ENCODE results near the gene SAFB2. TPM values are rescaled to one million over a fixed set of nuclear protein-coding genes. Genes with fewer than 3 reads are reported as not detected.

Gene SAFB2
- total and polyA plus RNA-seq, 10 of the 15 experiments (the other 5 are each of a cell fraction or from before 2014, with no cell fraction given) = 4.5 to 89.2 (median 42.9) TPM

DNA sequence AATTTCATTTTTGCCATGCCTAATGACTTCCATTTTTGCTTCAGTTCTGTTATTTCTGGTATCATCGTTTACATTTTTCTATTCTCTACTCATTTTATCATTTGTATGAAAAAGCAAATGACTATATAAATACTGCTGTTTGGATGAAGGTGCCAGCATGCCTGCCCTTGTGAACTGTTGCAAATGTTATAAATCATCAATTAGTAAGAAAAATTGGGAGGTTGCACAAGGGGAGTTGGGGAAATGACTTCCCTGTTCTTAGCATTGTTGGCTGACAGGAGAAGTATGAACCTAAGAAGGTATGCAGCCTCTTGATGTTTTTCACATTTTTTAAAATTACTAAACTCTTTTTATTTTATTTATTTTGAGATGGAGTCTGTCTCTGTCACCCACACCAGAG lies 15.4 kb upstream of the SAFB2 start (continued):
- TF ChIP-seq REST (IDR thresholded peaks at IDR 0.05; ENCODE audit: low read depth, low read length) = no peak
- no peak for TF ChIP-seq IKZF1 (conservative IDR thresholded peaks at IDR 0.05)
- TF ChIP-seq E4F1 (IDR thresholded peaks at IDR 0.05; ENCODE audit: borderline replicate concordance, partially characterized antibody) = no peak
- no peak for TF ChIP-seq YY1 (IDR thresholded peaks at IDR 0.05; ENCODE audit: low read depth, low read length)
- TF ChIP-seq IRF4 (IDR thresholded peaks at IDR 0.05; ENCODE audit: low read depth, low read length) = no peak
- TF ChIP-seq, protein P1, sequence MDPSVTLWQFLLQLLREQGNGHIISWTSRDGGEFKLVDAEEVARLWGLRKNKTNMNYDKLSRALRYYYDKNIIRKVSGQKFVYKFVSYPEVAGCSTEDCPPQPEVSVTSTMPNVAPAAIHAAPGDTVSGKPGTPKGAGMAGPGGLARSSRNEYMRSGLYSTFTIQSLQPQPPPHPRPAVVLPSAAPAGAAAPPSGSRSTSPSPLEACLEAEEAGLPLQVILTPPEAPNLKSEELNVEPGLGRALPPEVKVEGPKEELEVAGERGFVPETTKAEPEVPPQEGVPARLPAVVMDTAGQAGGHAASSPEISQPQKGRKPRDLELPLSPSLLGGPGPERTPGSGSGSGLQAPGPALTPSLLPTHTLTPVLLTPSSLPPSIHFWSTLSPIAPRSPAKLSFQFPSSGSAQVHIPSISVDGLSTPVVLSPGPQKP (IDR thresholded peaks at IDR 0.05; ENCODE audit: low read depth, low read length) = no peak
- TF ChIP-seq YBX1 (IDR thresholded peaks at IDR 0.05) = no peak
